WI38 (cell line): ENCODE measurements around the gene DKK3.

Experiments
- H3K4me3 ChIP-seq: 2 replicates; pipeline ENCODE4 v1.5.1; 2011; ENCODE audit warnings: low read depth, mild to moderate bottlenecking, control low read depth, low read length
- CTCF ChIP-seq: IDR thresholded peaks from 2 replicates; pipeline ENCODE4 v1.5.1; 2012; ENCODE audit warnings: low read depth, mild to moderate bottlenecking, control low read depth, low read length

Gene DKK3

GRCh38 chr11:11946180-11946579 lies 62.2 kb downstream of the DKK3 start:
- TF ChIP-seq CTCF: no peak
- no peak overlapping the region for H3K4me3 ChIP-seq

DNA sequence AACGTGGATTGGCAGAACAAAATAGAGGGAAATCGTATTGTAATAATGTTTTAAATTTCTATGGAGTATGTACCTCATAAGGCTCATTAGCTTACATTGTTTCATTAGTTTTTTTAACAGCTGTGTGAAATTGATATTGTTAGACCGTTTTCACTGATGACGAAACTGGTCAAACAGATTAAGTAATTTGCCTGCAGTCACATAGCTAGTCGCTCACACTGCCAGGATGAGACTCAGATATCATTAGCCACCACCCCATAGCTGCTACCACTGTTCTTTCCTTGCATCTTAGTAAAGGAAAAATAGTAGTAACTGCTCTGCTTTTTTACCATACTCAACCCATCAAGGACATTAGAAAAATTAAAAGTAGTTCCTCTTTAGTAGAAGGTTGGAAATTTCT lies 64.0 kb downstream of the DKK3 start:
- no peak for TF ChIP-seq CTCF
- no peak overlapping the region for H3K4me3 ChIP-seq

GRCh38 chr11:11942668-11943067 lies 65.8 kb downstream of the DKK3 start:
- no peak for TF ChIP-seq CTCF
- H3K4me3 ChIP-seq: no peak overlapping the region

DNA sequence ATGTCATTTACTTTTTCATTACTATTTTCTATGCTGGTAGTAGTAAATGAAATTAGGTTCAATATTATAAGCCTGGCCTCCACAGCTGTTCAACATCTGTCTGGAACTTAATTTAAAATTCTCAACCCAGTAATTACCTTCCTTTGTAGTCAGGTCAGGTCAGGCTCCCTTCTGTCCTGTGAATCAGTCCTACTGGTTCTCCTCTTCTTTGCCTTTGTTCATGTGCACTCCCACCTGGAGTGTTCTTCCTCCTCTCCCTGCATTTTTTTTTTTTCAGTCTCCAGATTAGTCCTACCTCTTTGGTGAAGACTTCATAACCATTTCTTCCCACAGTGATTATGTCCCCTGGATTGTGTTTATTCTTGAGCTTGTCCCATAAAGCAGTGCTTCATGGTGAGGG lies 67.9 kb downstream of the DKK3 start:
- H3K4me3 ChIP-seq: no peak overlapping the region
- TF ChIP-seq CTCF: no peak

- no peak for TF ChIP-seq CTCF
- no peak overlapping the region for H3K4me3 ChIP-seq
These were observed 70.5 kb downstream of the DKK3 start for GRCh38 chr11:11937957-11938356.

- TF ChIP-seq CTCF: no peak
- H3K4me3 ChIP-seq: no peak overlapping the region
These were observed 71.0 kb downstream of the DKK3 start for GRCh38 chr11:11937433-11937832.

- H3K4me3 ChIP-seq: no peak overlapping the region
- no peak for TF ChIP-seq CTCF
These were observed 72.9 kb downstream of the DKK3 start for GRCh38 chr11:11935536-11935935.
